Measurements from ENCODE around the gene FSTL4. TPM values are rescaled to one million over a fixed set of nuclear protein-coding genes. Genes with fewer than 3 reads are reported as not detected.

The FSTL4 gene
- polyA plus RNA-seq, 1 donor (not counting 4 experiments of a cell fraction or from before 2014, with no cell fraction given) = 1.7 TPM

DNA sequence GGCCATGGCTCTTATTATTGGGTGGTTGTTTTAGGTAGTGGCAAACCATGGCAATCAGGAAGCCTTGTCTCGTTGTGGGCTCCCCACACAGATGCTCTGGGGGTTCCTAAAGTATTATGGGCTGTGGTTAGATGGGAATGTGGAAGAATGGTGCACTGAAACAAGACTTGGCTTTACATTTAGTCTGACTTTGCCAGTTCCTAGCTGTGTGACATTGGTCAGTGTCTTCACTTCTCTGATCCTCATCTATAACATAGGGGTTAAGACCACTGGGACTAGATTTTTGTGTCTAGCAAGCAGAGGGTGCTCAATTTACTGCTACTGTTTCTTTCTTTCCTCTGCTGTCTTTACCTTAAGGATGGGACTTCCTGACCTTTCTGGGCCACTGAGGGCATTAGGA is 411.0 kb downstream of the FSTL4 start:
- H3K9me3 ChIP-seq (ENCODE audit: control insufficient read depth, low read depth, low read length) = peaks cover 2% of the 10 kb centered on the region
- no peak overlapping the region for H2AFZ ChIP-seq (ENCODE audit: control insufficient read depth, low read length)
- H3K4me2 ChIP-seq (ENCODE audit: control insufficient read depth, extremely low read depth, insufficient read depth, low read depth, low read length) = no peak overlapping the region
- no peaks in the 10 kb centered on the region for H3K27me3 ChIP-seq (ENCODE audit: control insufficient read depth, extremely low read depth, insufficient read depth, low read length)
- H3K27ac ChIP-seq (ENCODE audit: control insufficient read depth, insufficient read depth, low read length) = no peak overlapping the region
- H3K9me1 ChIP-seq (ENCODE audit: control insufficient read depth, extremely low read depth, insufficient read depth, low read length) = no peaks in the 10 kb centered on the region
- H4K20me1 ChIP-seq (ENCODE audit: control insufficient read depth, extremely low read depth, insufficient read depth, low read length) = no peaks in the 10 kb centered on the region
- FAIRE-seq (no peak), DNase-seq (ENCODE audit: low read depth, low spot score) (no peak)
- no peaks in the 10 kb centered on the region for H3K36me3 ChIP-seq (ENCODE audit: control insufficient read depth in 2 of 2, extremely low read depth in 1 of 2, insufficient read depth in 2 of 2, low read length in 2 of 2)
- H3K4me3 ChIP-seq (ENCODE audit: control insufficient read depth in 2 of 3, extremely low read depth in 1 of 3, insufficient read depth in 2 of 3, low read depth in 1 of 3, low read length in 3 of 3) = no peak overlapping the region
- TF ChIP-seq EZH2 (IDR thresholded peaks at IDR 0.05; ENCODE audit: low read length) = no peak
- TF ChIP-seq CTCF (optimal IDR thresholded peaks at IDR 0.05 in 1 of 3, IDR thresholded peaks at IDR 0.05 in 1 of 3, conservative IDR thresholded peaks at IDR 0.05 in 1 of 3; ENCODE audit: extremely low read depth in 1 of 3, insufficient read depth in 2 of 3, low read length in 3 of 3) = no peak
- H3K4me1 ChIP-seq (ENCODE audit: control insufficient read depth, extremely low read depth, insufficient read depth, low read length) = no peaks in the 10 kb centered on the region
- no peaks in the 10 kb centered on the region for H3K79me2 ChIP-seq (ENCODE audit: control insufficient read depth, insufficient read depth, low read length)
- dilution Hi-C loops (cut with MboI; ENCODE audit: extremely low pct_ligation_motif_present, low sequenced_read_pairs) = no loop called here
- H3K9ac ChIP-seq (ENCODE audit: control insufficient read depth, extremely low read depth, insufficient read depth, low read length) = no peak overlapping the region

- FAIRE-seq = no peak
These were observed 412.1 kb downstream of the FSTL4 start for GRCh38 chr5:133200256-133200655.

More at GRCh38 chr5:133200256-133200655, 412.1 kb downstream of the FSTL4 start:
- no peak for DNase-seq (ENCODE audit: low read depth, low spot score)
- dilution Hi-C loops (cut with MboI; ENCODE audit: extremely low pct_ligation_motif_present, low sequenced_read_pairs) = no loop called here
- Histone ChIP-seq H3K4me1 (ENCODE audit: control insufficient read depth, extremely low read depth, insufficient read depth, low read length) (no peaks in the 10 kb centered on the region), H4K20me1 (ENCODE audit: control insufficient read depth, extremely low read depth, insufficient read depth, low read length) (no peaks in the 10 kb centered on the region), H3K36me3 (ENCODE audit: control insufficient read depth in 2 of 2, extremely low read depth in 1 of 2, insufficient read depth in 2 of 2, low read length in 2 of 2) (no peaks in the 10 kb centered on the region), H3K9ac (ENCODE audit: control insufficient read depth, extremely low read depth, insufficient read depth, low read length) (no peak overlapping the region), H3K27ac (ENCODE audit: control insufficient read depth, insufficient read depth, low read length) (no peak overlapping the region), H3K27me3 (ENCODE audit: control insufficient read depth, extremely low read depth, insufficient read depth, low read length) (no peaks in the 10 kb centered on the region), H3K4me3 (ENCODE audit: control insufficient read depth in 2 of 3, extremely low read depth in 1 of 3, insufficient read depth in 2 of 3, low read depth in 1 of 3, low read length in 3 of 3) (no peak overlapping the region), H3K79me2 (ENCODE audit: control insufficient read depth, insufficient read depth, low read length) (no peaks in the 10 kb centered on the region), H3K4me2 (ENCODE audit: control insufficient read depth, extremely low read depth, insufficient read depth, low read depth, low read length) (no peak overlapping the region), H3K9me1 (ENCODE audit: control insufficient read depth, extremely low read depth, insufficient read depth, low read length) (no peaks in the 10 kb centered on the region), H2AFZ (ENCODE audit: control insufficient read depth, low read length) (no peak overlapping the region), H3K9me3 (ENCODE audit: control insufficient read depth, low read depth, low read length) (peaks cover 2% of the 10 kb centered on the region)
- TF ChIP-seq CTCF (optimal IDR thresholded peaks at IDR 0.05 in 1 of 3, IDR thresholded peaks at IDR 0.05 in 1 of 3, conservative IDR thresholded peaks at IDR 0.05 in 1 of 3; ENCODE audit: extremely low read depth in 1 of 3, insufficient read depth in 2 of 3, low read length in 3 of 3) (no peak), EZH2 (IDR thresholded peaks at IDR 0.05; ENCODE audit: low read length) (no peak)

Measured in keratinocyte (primary cell).